ENCODE data around the gene A2ML1. TPM values are rescaled to one million over a fixed set of nuclear protein-coding genes. Genes with fewer than 3 reads are reported as not detected.

A2ML1 gene
- total RNA-seq, 1 donor from 2014 or later, result not detected

- Mint-ChIP-seq H3K36me3 (ENCODE audit: low read depth, unreplicated experiment) (no peaks in the 10 kb centered on the region), H3K4me3 (ENCODE audit: unreplicated experiment) (no peak overlapping the region), H3K9me3 (ENCODE audit: unreplicated experiment) (no peaks in the 10 kb centered on the region), H3K27ac (ENCODE audit: unreplicated experiment) (no peak overlapping the region), H3K4me1 (ENCODE audit: low read depth, unreplicated experiment) (peaks cover 9% of the 10 kb centered on the region), H3K27me3 (ENCODE audit: low read depth, unreplicated experiment) (peaks cover 5% of the 10 kb centered on the region)
- Histone ChIP-seq H3K27ac (ENCODE audit: low read depth, low read length) (no peak overlapping the region), H3K79me2 (ENCODE audit: insufficient read depth, low read length) (no peaks in the 10 kb centered on the region), H3K9ac (ENCODE audit: low read length) (no peak overlapping the region), H3K4me2 (ENCODE audit: low read length) (no peak overlapping the region), H3K9me3 (ENCODE audit: insufficient read depth, low read depth, low read length) (no peaks in the 10 kb centered on the region), H3K4me1 (ENCODE audit: insufficient read depth, low read length) (no peaks in the 10 kb centered on the region), H2AFZ (ENCODE audit: low read depth, low read length) (no peak overlapping the region), H3K27me3 (ENCODE audit: insufficient read depth, low read length) (no peaks in the 10 kb centered on the region), H3K4me3 (ENCODE audit: insufficient read depth, low read depth, low read length) (no peak overlapping the region), H4K20me1 (ENCODE audit: insufficient read depth, low read length) (no peaks in the 10 kb centered on the region), H3K36me3 (ENCODE audit: insufficient read depth, low read length) (no peaks in the 10 kb centered on the region)
- FAIRE-seq, result no peak
- TF ChIP-seq EZH2 (IDR thresholded peaks at IDR 0.05; ENCODE audit: insufficient read depth, low read length), result no peak
- no peak for DNase-seq (ENCODE audit: low read depth)
Observed at GRCh38 chr12:8827551-8828256, 5.3 kb downstream of the A2ML1 start.

GRCh38 chr12:8828257-8829124, 6.1 kb downstream of the A2ML1 start:
- no peaks in the 10 kb centered on the region for H4K20me1 ChIP-seq (ENCODE audit: insufficient read depth, low read length)
- H3K27ac ChIP-seq (ENCODE audit: low read depth, low read length), result no peak overlapping the region
- Mint-ChIP-seq H3K27ac (ENCODE audit: unreplicated experiment) (peak overlapping the region; percentile 37), H3K27me3 (ENCODE audit: low read depth, unreplicated experiment) (peaks cover 1% of the 10 kb centered on the region), H3K4me1 (ENCODE audit: low read depth, unreplicated experiment) (peaks cover 9% of the 10 kb centered on the region), H3K9me3 (ENCODE audit: unreplicated experiment) (no peaks in the 10 kb centered on the region), H3K36me3 (ENCODE audit: low read depth, unreplicated experiment) (no peaks in the 10 kb centered on the region), H3K4me3 (ENCODE audit: unreplicated experiment) (no peak overlapping the region)
- no peaks in the 10 kb centered on the region for H3K4me1 ChIP-seq (ENCODE audit: insufficient read depth, low read length)
- DNase-seq (ENCODE audit: low read depth) (peak; percentile 6), FAIRE-seq (no peak)
- H3K9me3 ChIP-seq (ENCODE audit: insufficient read depth, low read depth, low read length), result no peaks in the 10 kb centered on the region
- H3K27me3 ChIP-seq (ENCODE audit: insufficient read depth, low read length), result no peaks in the 10 kb centered on the region
- H2AFZ ChIP-seq (ENCODE audit: low read depth, low read length), result no peak overlapping the region
- no peak overlapping the region for H3K9ac ChIP-seq (ENCODE audit: low read length)
- TF ChIP-seq CTCF (IDR thresholded peaks at IDR 0.05; ENCODE audit: insufficient read depth, low read depth, low read length) (no peak), EZH2 (IDR thresholded peaks at IDR 0.05; ENCODE audit: insufficient read depth, low read length) (no peak)
- H3K4me3 ChIP-seq (ENCODE audit: insufficient read depth, low read depth, low read length), result no peak overlapping the region
- no peaks in the 10 kb centered on the region for H3K79me2 ChIP-seq (ENCODE audit: insufficient read depth, low read length)
- no peaks in the 10 kb centered on the region for H3K36me3 ChIP-seq (ENCODE audit: insufficient read depth, low read length)
- H3K4me2 ChIP-seq (ENCODE audit: low read length), result no peak overlapping the region

- Mint-ChIP-seq H3K27ac (ENCODE audit: unreplicated experiment) (no peak overlapping the region), H3K4me3 (ENCODE audit: unreplicated experiment) (no peak overlapping the region), H3K9me3 (ENCODE audit: unreplicated experiment) (no peaks in the 10 kb centered on the region), H3K4me1 (ENCODE audit: low read depth, unreplicated experiment) (peaks cover 9% of the 10 kb centered on the region), H3K36me3 (ENCODE audit: low read depth, unreplicated experiment) (no peaks in the 10 kb centered on the region), H3K27me3 (ENCODE audit: low read depth, unreplicated experiment) (no peaks in the 10 kb centered on the region)
- Histone ChIP-seq H4K20me1 (ENCODE audit: insufficient read depth, low read length) (no peaks in the 10 kb centered on the region), H3K27ac (ENCODE audit: low read depth, low read length) (no peak overlapping the region), H2AFZ (ENCODE audit: low read depth, low read length) (no peak overlapping the region), H3K9ac (ENCODE audit: low read length) (no peak overlapping the region), H3K4me3 (ENCODE audit: insufficient read depth, low read depth, low read length) (no peak overlapping the region), H3K27me3 (ENCODE audit: insufficient read depth, low read length) (no peaks in the 10 kb centered on the region), H3K9me3 (ENCODE audit: insufficient read depth, low read depth, low read length) (no peaks in the 10 kb centered on the region), H3K79me2 (ENCODE audit: insufficient read depth, low read length) (no peaks in the 10 kb centered on the region), H3K4me1 (ENCODE audit: insufficient read depth, low read length) (no peaks in the 10 kb centered on the region), H3K4me2 (ENCODE audit: low read length) (no peak overlapping the region), H3K36me3 (ENCODE audit: insufficient read depth, low read length) (no peaks in the 10 kb centered on the region)
- FAIRE-seq, result no peak
- DNase-seq (ENCODE audit: low read depth), result no peak
- no peak for TF ChIP-seq EZH2 (IDR thresholded peaks at IDR 0.05; ENCODE audit: insufficient read depth, low read length)
- TF ChIP-seq CTCF (IDR thresholded peaks at IDR 0.05; ENCODE audit: insufficient read depth, low read depth, low read length), result no peak
Observed at GRCh38 chr12:8829125-8829518, 6.7 kb downstream of the A2ML1 start.

Measured in astrocyte (in vitro differentiated cells and primary cell).